HepG2 (cell line): ENCODE results near the gene MAEA. TPM values are rescaled to one million over a fixed set of nuclear protein-coding genes. Genes with fewer than 3 reads are reported as not detected.

Experiments used
- BCL6 ChIP-seq: IDR thresholded peaks from 2 replicates; pipeline ENCODE4 v1.6.1; 2016; ENCODE audit warnings: missing genetic modification reagents, missing compliant biosample characterization
- GABPA ChIP-seq, 2 experiments: IDR thresholded peaks; 2 replicates each; pipeline ENCODE4 v1.6.1; 2011 to 2016; ENCODE audit warnings: low read depth in 2 of 2, low read length in 1 of 2, missing biosample characterization in 1 of 2, missing genetic modification characterization in 1 of 2
- HOXA7 ChIP-seq: sonication (generic); formaldehyde crosslinking; IDR thresholded peaks from 2 replicates; pipeline ENCODE4 v1.8.1; 2022; ENCODE audit warnings: mild to moderate bottlenecking, missing genetic modification reagents, moderate library complexity
- MED13 ChIP-seq: sonication (generic); formaldehyde crosslinking; IDR thresholded peaks from 2 replicates; pipeline ENCODE4 v1.5.0; 2020; ENCODE audit warnings: missing genetic modification reagents
- RBFOX2 ChIP-seq: fragments of 200-400 bp; formaldehyde crosslinking; IDR thresholded peaks from 2 replicates; pipeline ENCODE4 v1.6.1; 2017; ENCODE audit warnings: low read depth, mild to moderate bottlenecking, low read length
- ZNF318 ChIP-seq: sonication (generic); formaldehyde crosslinking; IDR thresholded peaks from 2 replicates; pipeline ENCODE4 v1.4.0; 2020; ENCODE audit warnings: mild to moderate bottlenecking, missing genetic modification reagents
- ZNF44 ChIP-seq: sonication (generic); formaldehyde crosslinking; IDR thresholded peaks from 2 replicates; pipeline ENCODE4 v1.5.1; 2020; ENCODE audit warnings: mild to moderate bottlenecking, missing genetic modification reagents
- polyA plus RNA-seq, 8 experiments: library from polyadenylated mRNA; depleted of rRNA in 3 of 8; stranded (reverse) in 7 of 8; unstranded in 1 of 8; fragments of >200 nt; fragmentation: Illumina TruSeq in 4 of 8; extraction: Trizol in 4 of 8; gene quantifications; 2 replicates each; pipeline versions ENCODE4 v1.2.1 to v1.2.3, GENCODE V29; 2011 to 2016; ENCODE audit warnings: low read depth in 4 of 8, missing spikeins in 1 of 8, mixed read lengths in 1 of 8; ENCODE audit not compliant: insufficient read depth in 1 of 8
- total RNA-seq, 5 experiments: library from RNA; depleted of rRNA; stranded (reverse); fragments of >200 nt; fragmentation: Illumina TruSeq; extraction: Trizol; gene quantifications; 2 replicates each; pipeline ENCODE4 v1.2.3, GENCODE V29; 2016; ENCODE audit warnings: low read depth in 1 of 5
- TF ChIP-seq, protein P1 (sequence below): sonication (generic); formaldehyde crosslinking; IDR thresholded peaks from 2 replicates; pipeline ENCODE4 v1.5.0; 2020; ENCODE audit warnings: missing genetic modification reagents, mild to moderate bottlenecking, borderline replicate concordance

The MAEA gene
- total and polyA plus RNA-seq, 2 of the 13 experiments (the other 11 are each of a cell fraction or from before 2014, with no cell fraction given): 52.0 to 57.1 TPM

- TF ChIP-seq ZNF318 (CRISPR knock-in tag) (no peak), RBFOX2 (0 out of 2 replicates have a peak, but pooled peaks have one; percentile 12), HOXA7 (CRISPR knock-in tag) (no peak), GABPA (IDR thresholded peaks at IDR 0.05; ENCODE audit: low read depth, low read length) (no peak), GABPA (CRISPR knock-in tag; IDR thresholded peaks at IDR 0.05; ENCODE audit: low read depth) (no peak), ZNF44 (CRISPR knock-in tag) (no peak), BCL6 (CRISPR knock-in tag) (0 out of 2 replicates have a peak, but pooled peaks have one; percentile 26), MED13 (CRISPR knock-in tag) (no peak)
- TF ChIP-seq, protein P1, sequence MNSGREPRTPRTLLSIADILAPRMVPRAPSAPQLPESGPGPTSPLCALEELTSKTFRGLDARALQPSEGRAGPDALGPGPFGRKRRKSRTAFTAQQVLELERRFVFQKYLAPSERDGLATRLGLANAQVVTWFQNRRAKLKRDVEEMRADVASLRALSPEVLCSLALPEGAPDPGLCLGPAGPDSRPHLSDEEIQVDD (CRISPR knock-in tag): no peak
These were observed 43.4 kb upstream of the MAEA start (continued) for GRCh38 chr4:1246111-1246881.
